KOPT-K1 (cell line): ENCODE results near the gene SEBOX.

Experiments used
- H3K27ac ChIP-seq: fragments of 200-600 bp; sonication (generic); 2 replicates; pipeline ENCODE4 v1.5.1; 2016; ENCODE audit warnings: antibody characterized with exemption, mild to moderate bottlenecking, low read depth, low read length; ENCODE audit not compliant: poor library complexity, severe bottlenecking
- H3K36me3 ChIP-seq: fragments of 200-600 bp; sonication (generic); 2 replicates; pipeline ENCODE4 v1.5.1; 2017; ENCODE audit warnings: antibody characterized with exemption, mild to moderate bottlenecking, low read length, moderate library complexity; ENCODE audit not compliant: insufficient read depth
- H3K9me3 ChIP-seq: fragments of 200-600 bp; sonication (generic); 2 replicates; pipeline ENCODE4 v1.5.1; 2017; ENCODE audit warnings: antibody characterized with exemption, low read length, mild to moderate bottlenecking; ENCODE audit not compliant: insufficient read depth, poor library complexity, severe bottlenecking

SEBOX gene, protein sequence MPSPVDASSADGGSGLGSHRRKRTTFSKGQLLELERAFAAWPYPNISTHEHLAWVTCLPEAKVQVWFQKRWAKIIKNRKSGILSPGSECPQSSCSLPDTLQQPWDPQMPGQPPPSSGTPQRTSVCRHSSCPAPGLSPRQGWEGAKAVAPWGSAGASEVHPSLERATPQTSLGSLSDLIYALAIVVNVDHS

GRCh38 chr17:28364665-28365363 is at the start of gene SEBOX:
Gene SEBOX (minus strand): TSS chr17:28365199. CDS start chr17:28365151, 48 bp downstream.
- peaks cover 48% of the 10 kb centered on the region for H3K36me3 ChIP-seq
- no peaks in the 10 kb centered on the region for H3K9me3 ChIP-seq
- no peak within 1 kb of the TSS for H3K27ac ChIP-seq

- Histone ChIP-seq H3K9me3 (no peaks in the 10 kb centered on the region), H3K36me3 (no peaks in the 10 kb centered on the region), H3K27ac (no peak overlapping the region)
These were observed 48.8 kb upstream of the SEBOX start for GRCh38 chr17:28413804-28414203.

DNA sequence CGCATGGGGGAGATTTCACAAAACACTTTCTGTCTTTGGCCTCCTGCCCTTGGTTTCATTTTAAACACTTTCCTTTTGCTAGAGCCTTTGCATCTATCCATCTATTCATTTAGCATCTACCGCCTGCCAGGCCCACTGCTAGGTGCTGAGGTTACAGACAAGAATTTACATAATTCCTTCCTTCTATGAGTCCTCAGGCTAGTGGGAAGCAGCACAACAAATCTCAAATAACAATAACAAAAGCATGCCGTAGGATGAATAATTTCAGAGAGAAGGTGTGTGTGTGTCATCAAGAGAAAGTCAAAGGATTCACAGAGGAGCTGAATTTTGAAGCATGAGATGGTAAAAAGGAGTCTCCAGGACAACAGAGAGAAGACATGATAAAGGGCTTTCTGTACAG is 47.1 kb upstream of the SEBOX start:
- H3K36me3 ChIP-seq = no peaks in the 10 kb centered on the region
- no peak overlapping the region for H3K27ac ChIP-seq
- H3K9me3 ChIP-seq = no peaks in the 10 kb centered on the region

GRCh38 chr17:28407974-28408306 is 42.9 kb upstream of the SEBOX start:
- no peaks in the 10 kb centered on the region for H3K9me3 ChIP-seq
- no peaks in the 10 kb centered on the region for H3K36me3 ChIP-seq
- H3K27ac ChIP-seq = no peak overlapping the region

DNA sequence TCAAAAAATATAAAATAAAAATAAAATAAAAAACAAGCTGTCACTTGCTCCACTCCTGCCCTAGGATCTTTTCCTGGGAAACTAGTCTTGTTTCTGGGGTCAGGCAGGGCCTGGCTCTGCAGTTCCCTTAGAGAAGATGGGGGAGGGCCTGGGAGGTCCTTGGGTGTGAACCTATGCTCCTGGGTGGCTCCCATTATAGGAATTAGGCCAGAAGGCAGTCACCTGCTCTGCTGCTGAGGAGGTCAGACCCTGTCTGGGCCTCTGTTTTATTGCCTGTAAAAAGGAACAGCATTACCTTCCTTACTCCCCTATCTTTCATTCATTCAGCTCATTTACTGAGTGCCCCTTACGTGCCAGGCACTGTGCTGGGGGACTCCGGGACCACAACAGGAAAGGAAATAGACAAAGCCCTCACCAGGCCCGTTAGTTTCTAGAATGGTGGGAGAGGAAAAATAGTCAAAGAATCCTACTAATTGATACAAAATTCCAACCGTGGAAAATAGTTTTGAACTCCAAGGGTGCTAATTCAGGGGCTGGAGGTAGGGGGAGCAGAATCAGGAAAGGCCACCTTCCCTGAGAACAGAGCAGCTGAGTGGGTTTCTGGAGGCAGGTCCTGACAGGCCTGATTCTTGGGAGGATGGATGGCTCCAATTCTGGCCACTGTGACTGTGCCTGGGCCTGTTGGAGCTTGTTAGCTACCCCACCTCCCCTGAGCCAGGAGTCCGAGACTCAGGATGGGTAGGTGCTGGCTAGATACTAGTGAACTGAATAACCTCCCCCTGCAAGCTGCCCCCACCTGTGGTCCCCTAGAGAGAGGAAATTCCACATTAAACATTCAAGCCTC is 42.4 kb upstream of the SEBOX start:
- Histone ChIP-seq H3K27ac (no peak overlapping the region), H3K36me3 (no peaks in the 10 kb centered on the region), H3K9me3 (no peaks in the 10 kb centered on the region)

DNA sequence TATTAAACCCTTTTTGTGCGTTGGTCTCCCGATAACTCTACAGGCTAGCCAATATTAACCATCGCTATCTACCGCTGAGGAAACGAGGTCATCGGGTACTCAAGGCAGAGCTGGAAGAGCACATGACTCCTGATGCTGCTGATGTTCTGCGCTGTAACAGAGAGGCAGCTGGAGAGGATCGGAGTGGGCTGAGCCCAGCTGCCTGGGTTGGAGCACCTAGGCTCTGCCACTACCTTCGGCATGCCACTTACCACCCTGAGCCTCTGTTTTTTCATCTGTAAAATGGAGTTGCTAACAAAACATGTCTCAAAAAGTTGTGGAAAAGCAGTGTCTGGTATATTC is 41.4 kb upstream of the SEBOX start:
- no peak overlapping the region for H3K27ac ChIP-seq
- H3K36me3 ChIP-seq = no peaks in the 10 kb centered on the region
- H3K9me3 ChIP-seq = no peaks in the 10 kb centered on the region

- no peaks in the 10 kb centered on the region for H3K9me3 ChIP-seq
- H3K27ac ChIP-seq = no peak within 1 kb of the TSS
- H3K36me3 ChIP-seq = no peaks in the 10 kb centered on the region
These were observed 40.9 kb upstream of the SEBOX start, which contains the start of gene SLC46A1 for GRCh38 chr17:28405632-28406472. Gene SLC46A1 (minus strand): TSS chr17:28406212. CDS start chr17:28406114, 98 bp downstream.

DNA sequence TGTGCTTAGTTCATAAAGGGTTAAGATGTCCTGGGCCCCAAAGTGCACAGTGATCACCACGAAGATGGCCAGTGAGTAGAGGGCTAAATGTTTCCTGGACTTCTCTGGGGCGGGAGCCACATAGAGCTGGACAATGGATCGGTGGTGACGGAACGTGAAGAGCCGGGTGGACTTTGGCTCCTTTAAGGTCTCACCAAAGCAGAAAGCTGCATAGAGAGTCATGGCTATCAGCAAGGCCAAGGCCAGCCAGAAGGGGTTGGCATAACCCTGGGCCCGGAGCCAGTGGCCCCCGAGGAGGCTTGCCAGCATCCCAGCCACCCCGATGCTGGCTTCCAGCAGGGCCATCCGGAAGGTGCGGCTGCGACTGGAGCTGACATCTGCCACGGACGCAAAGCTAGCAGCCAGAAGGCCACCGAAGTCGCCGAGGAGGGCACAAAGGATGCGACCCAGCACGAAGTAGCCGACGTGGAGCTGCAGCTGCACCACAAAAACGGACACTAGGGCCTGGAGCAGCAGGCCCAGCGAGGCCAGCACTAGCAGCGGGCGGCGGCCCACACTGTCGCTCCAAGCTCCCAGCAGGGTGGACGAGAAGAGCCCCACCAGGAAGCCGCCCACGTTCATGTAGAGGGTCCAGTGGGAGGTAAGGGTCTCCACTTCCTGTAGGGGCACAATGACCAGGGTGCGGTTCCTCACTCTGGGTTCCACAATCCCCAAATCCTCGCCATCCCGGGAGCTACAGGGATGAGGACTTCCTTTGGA is 40.0 kb upstream of the SEBOX start:
- no peaks in the 10 kb centered on the region for H3K36me3 ChIP-seq
- no peaks in the 10 kb centered on the region for H3K9me3 ChIP-seq
- no peak overlapping the region for H3K27ac ChIP-seq

DNA sequence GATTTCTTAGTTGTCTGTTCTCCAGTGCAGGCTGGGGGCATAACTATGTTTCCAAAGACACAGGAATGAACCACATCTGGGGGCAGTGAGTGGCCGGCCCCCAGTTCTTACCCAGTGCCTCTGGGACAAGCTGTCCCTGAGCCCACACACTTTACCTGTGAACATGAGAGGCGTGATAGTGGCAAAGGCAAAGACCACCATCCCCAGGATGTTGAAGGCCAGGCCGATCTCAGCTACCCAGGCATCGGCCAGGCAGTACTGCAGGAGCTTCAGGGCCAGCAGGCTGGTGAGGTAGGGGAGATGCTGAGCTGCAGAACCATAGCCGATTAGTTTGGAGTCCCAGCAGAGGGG is 39.4 kb upstream of the SEBOX start:
- H3K27ac ChIP-seq = no peak overlapping the region
- H3K36me3 ChIP-seq = no peaks in the 10 kb centered on the region
- H3K9me3 ChIP-seq = no peaks in the 10 kb centered on the region

GRCh38 chr17:28404007-28404406 is 39.0 kb upstream of the SEBOX start:
- H3K9me3 ChIP-seq = no peaks in the 10 kb centered on the region
- H3K36me3 ChIP-seq = no peaks in the 10 kb centered on the region
- no peak overlapping the region for H3K27ac ChIP-seq

DNA sequence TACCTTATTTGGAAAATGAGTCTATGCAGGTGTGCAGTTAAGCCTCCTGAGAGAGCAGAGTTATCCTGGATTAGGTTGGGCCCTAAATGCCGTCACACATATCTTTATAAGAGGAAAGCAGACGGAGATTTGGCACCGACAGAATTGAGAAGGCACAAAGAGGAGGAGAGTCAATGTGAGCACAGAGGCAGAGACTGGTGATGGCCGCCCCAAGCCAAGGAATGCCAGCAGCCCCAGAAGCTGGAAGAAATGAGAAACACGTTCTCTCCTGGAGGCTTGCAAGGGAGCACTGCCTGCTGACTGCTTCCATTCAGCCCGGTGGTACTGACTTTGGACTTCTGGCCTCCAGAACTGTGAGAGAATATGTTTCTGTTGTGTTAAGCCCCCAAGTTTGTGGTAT is 37.8 kb upstream of the SEBOX start:
- H3K27ac ChIP-seq = no peak overlapping the region
- H3K9me3 ChIP-seq = no peaks in the 10 kb centered on the region
- no peaks in the 10 kb centered on the region for H3K36me3 ChIP-seq

GRCh38 chr17:28402224-28402630 is 37.2 kb upstream of the SEBOX start:
- Histone ChIP-seq H3K9me3 (no peaks in the 10 kb centered on the region), H3K36me3 (no peaks in the 10 kb centered on the region; the same call in 1 of the 2 replicates), H3K27ac (no peak overlapping the region)

GRCh38 chr17:28399808-28400207 is 34.8 kb upstream of the SEBOX start:
- Histone ChIP-seq H3K27ac (no peak overlapping the region), H3K36me3 (no peaks in the 10 kb centered on the region; the same call in 1 of the 2 replicates), H3K9me3 (no peaks in the 10 kb centered on the region)

- peaks cover 11% of the 10 kb centered on the region; the same call in 1 of the 2 replicates for H3K36me3 ChIP-seq
- H3K27ac ChIP-seq = no peak overlapping the region
- no peaks in the 10 kb centered on the region for H3K9me3 ChIP-seq
These were observed 33.4 kb upstream of the SEBOX start for GRCh38 chr17:28398280-28398981.
